Transverse colon (tissue), 4 donors: Measurements from ENCODE around the gene CACNB2. TPM values are rescaled to one million over a fixed set of nuclear protein-coding genes. Genes with fewer than 3 reads are reported as not detected.

Experiments
- DNase-seq: peaks from one replicate; pipeline ENCODE4 v3.0.0-alpha.2; 2019
- H3K27ac ChIP-seq, 4 donors: fragments of 200-600 bp; sonication (generic); 2 replicates each; pipeline ENCODE4 v1.5.1; 2016 to 2018; ENCODE audit warnings: inconsistent platforms in 4 of 4
- H3K27me3 ChIP-seq: fragments of 200-600 bp; sonication (generic); 2 replicates; pipeline ENCODE4 v1.5.1; 2017; ENCODE audit warnings: inconsistent platforms
- H3K36me3 ChIP-seq, 4 donors: fragments of 200-600 bp; sonication (generic); 2 replicates each; pipeline ENCODE4 v1.5.1; 2017 to 2019; ENCODE audit warnings: inconsistent platforms in 4 of 4
- H3K4me1 ChIP-seq, 4 donors: fragments of 200-600 bp; sonication (generic); 2 replicates each; pipeline ENCODE4 v1.5.1; 2017 to 2020; ENCODE audit warnings: inconsistent platforms in 4 of 4
- H3K4me3 ChIP-seq, 4 donors: fragments of 200-600 bp; sonication (generic); 1 replicate in 1 of 4; 2 replicates in 3 of 4; pipeline versions ENCODE4 v1.5.1 to v1.6.1; 2017 to 2019; ENCODE audit warnings: inconsistent platforms in 4 of 4
- H3K9me3 ChIP-seq, 2 donors: fragments of 200-600 bp; sonication (generic); 2 replicates each; pipeline ENCODE4 v1.5.1; 2017 to 2019; ENCODE audit warnings: inconsistent platforms in 2 of 2
- EP300 ChIP-seq: sonication (generic); formaldehyde crosslinking; IDR thresholded peaks from one replicate; pipeline ENCODE4 v1.6.1; 2017; ENCODE audit warnings: antibody characterized with exemption, low read depth
- POLR2A ChIP-seq: fragments of 450-650 bp; IDR thresholded peaks from one replicate; pipeline ENCODE4 v1.6.1; 2016; ENCODE audit warnings: antibody characterized with exemption, mild to moderate bottlenecking, moderate library complexity
- POLR2AphosphoS5 ChIP-seq, 3 donors: sonication (generic); formaldehyde crosslinking; IDR thresholded peaks; one replicate each; pipeline ENCODE4 v1.6.1; 2016; ENCODE audit warnings: antibody characterized with exemption in 3 of 3
- WGBS, 2 donors: methylation state at CpG; one replicate each; pipeline ENCODE4 v1.1.5; 2018; ENCODE audit warnings: low coverage in 1 of 2; 5-methylcytosine and 5-hydroxymethylcytosine counted together
- in situ Hi-C, 4 donors: fragments of 200-750 bp; cut with MboI; loops; one replicate each; pipeline versions ENCODE4 v1.15.0 to v1.15.1; 2017; ENCODE audit warnings: low sequenced_read_pairs in 3 of 4, low pct_ligation_motif_present in 1 of 4, low pct_unique_long_range_greater_than_20kb in 1 of 4
- intact Hi-C: fragments of 100-400 bp; cut with DNase I; formaldehyde crosslinking; loops from one replicate; pipeline ENCODE4 v1.15.1; 2023; ENCODE audit warnings: low total_unique reads
- total RNA-seq, 4 donors: library from RNA; depleted of rRNA; stranded (reverse); fragments of >200 nt; gene quantifications; one replicate each; pipeline ENCODE4 v1.1.0, GENCODE V29; 2016
- TF ChIP-seq, protein P1 (sequence below), 5 experiments: fragments of 200-600 bp in 3 of 5; fragments of 450-650 bp in 2 of 5; sonication (generic) in 3 of 5; IDR thresholded peaks; 1 replicate in 2 of 5; 2 replicates in 3 of 5; pipeline ENCODE4 v1.5.1; 2016 to 2017; ENCODE audit warnings: antibody characterized with exemption in 5 of 5, inconsistent platforms in 3 of 5, mild to moderate bottlenecking in 2 of 5, moderate library complexity in 1 of 5

Gene CACNB2
- total RNA-seq, 4 donors from 2014 or later = 16.2 to 338 (median 23.7) TPM

- intact Hi-C loops = no loop called here
- in situ Hi-C loops = no loop called here
- no peaks in the 10 kb centered on the region for H3K9me3 ChIP-seq
- TF ChIP-seq POLR2AphosphoS5 (IDR thresholded peaks at IDR 0.05) (no peak), EP300 (no peak), POLR2A (no peak)
- TF ChIP-seq, protein P1, sequence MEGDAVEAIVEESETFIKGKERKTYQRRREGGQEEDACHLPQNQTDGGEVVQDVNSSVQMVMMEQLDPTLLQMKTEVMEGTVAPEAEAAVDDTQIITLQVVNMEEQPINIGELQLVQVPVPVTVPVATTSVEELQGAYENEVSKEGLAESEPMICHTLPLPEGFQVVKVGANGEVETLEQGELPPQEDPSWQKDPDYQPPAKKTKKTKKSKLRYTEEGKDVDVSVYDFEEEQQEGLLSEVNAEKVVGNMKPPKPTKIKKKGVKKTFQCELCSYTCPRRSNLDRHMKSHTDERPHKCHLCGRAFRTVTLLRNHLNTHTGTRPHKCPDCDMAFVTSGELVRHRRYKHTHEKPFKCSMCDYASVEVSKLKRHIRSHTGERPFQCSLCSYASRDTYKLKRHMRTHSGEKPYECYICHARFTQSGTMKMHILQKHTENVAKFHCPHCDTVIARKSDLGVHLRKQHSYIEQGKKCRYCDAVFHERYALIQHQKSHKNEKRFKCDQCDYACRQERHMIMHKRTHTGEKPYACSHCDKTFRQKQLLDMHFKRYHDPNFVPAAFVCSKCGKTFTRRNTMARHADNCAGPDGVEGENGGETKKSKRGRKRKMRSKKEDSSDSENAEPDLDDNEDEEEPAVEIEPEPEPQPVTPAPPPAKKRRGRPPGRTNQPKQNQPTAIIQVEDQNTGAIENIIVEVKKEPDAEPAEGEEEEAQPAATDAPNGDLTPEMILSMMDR (IDR thresholded peaks at IDR 0.05) = no peak
- H3K4me3 ChIP-seq = no peak overlapping the region
- no peaks in the 10 kb centered on the region for H3K27me3 ChIP-seq
- no peak overlapping the region for H3K27ac ChIP-seq
- H3K36me3 ChIP-seq = no peaks in the 10 kb centered on the region
- WGBS, 2 donors = 80 to 91% methylated on average over 1 of the region's 1 CpG
- no peak for DNase-seq
- H3K4me1 ChIP-seq = peaks cover 0 to 7% (median 0%) of the 10 kb centered on the region in 4 donors
Measured at GRCh38 chr10:18332484-18332883, 192.3 kb downstream of the CACNB2 start.

DNA sequence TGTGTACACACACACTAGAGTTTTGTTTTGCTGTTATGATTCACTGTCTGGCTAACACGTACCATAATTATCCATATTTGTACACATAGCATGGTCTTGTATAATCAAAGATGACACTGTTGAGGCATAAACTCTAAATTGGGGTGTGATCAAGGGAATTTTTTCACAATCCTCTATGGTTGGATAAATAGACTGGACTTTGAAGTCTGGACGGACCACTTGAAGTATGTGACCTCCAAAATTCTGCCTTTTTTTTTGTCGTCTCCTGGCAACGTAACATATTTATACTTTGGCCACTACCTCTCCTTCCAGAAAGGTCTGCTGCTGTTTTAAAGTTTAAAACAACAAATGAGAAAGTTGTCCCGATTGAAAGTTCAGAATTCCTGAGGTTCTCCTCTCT is 193.4 kb downstream of the CACNB2 start:
- TF ChIP-seq POLR2AphosphoS5 (IDR thresholded peaks at IDR 0.05) (no peak), EP300 (no peak), POLR2A (no peak)
- TF ChIP-seq, protein P1 (IDR thresholded peaks at IDR 0.05) = no peak
- Histone ChIP-seq H3K4me1 (peaks cover 0 to 7% (median 0%) of the 10 kb centered on the region in 4 donors), H3K27ac (peak overlapping the region; percentile 0 to 47 (median 18)), H3K9me3 (no peaks in the 10 kb centered on the region), H3K27me3 (no peaks in the 10 kb centered on the region), H3K4me3 (peak overlapping the region in 1 of 4 donors; percentile 5), H3K36me3 (no peaks in the 10 kb centered on the region)
- 58 to 61% methylated on average over 5 of the region's 5 CpGs for WGBS, 2 donors
- DNase-seq = no peak
- intact Hi-C loops = no loop called here
- in situ Hi-C loops = no loop called here

DNA sequence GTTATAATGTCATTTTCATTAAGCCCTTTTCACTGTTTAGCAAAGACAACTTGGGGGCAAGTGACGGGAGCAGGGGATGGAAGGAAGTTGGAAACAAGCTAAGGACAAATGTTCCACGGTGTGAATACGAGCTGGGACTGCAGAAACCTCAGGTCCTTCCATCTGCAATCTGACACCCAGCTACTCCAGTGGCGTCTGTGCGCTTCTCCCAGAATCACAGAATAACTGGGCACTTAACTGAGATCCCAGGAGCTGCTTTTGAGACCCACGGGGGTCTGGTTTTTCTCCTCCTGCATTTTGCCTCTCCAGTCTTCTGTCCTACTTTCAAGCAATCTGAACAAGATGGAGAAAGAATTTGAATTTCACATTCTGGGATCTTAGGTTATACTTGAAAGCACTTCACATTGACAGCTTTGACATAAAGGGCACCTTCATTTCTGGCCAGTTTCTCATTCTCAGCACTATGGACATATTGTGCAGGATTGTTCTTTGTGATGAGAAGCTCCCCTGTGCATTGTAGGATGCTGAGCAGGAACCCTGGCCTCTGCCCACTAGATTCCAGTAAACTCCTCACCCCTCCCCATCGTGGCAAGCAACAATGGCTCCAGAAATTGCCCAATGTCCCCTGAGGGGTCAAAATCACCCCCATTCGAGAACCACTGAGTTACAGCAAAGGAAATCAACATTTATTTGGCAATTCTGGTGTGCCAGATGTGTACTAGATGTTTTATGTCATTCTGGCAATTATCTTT is 194.1 kb downstream of the CACNB2 start:
- Histone ChIP-seq H3K4me3 (peak overlapping the region in 1 of 4 donors; percentile 5), H3K36me3 (no peaks in the 10 kb centered on the region), H3K9me3 (no peaks in the 10 kb centered on the region), H3K27me3 (no peaks in the 10 kb centered on the region), H3K4me1 (peaks cover 0 to 7% (median 0%) of the 10 kb centered on the region in 4 donors), H3K27ac (peak overlapping the region; percentile 0 to 47 (median 18))
- intact Hi-C loops = no loop called here
- DNase-seq = no peak
- in situ Hi-C loops = no loop called here
- 58 to 60% methylated on average over 2 to 8 of the region's 8 CpGs for WGBS, 2 donors
- TF ChIP-seq, protein P1 (IDR thresholded peaks at IDR 0.05) = no peak
- TF ChIP-seq POLR2AphosphoS5 (IDR thresholded peaks at IDR 0.05) = no peak
- TF ChIP-seq EP300 = no peak
- TF ChIP-seq POLR2A = no peak

- intact Hi-C loops = no loop called here
- in situ Hi-C loops = no loop called here
- no peak for DNase-seq
- no peaks in the 10 kb centered on the region for H3K4me1 ChIP-seq
- H3K36me3 ChIP-seq = no peaks in the 10 kb centered on the region
- H3K9me3 ChIP-seq = no peaks in the 10 kb centered on the region
- TF ChIP-seq, protein P1 (IDR thresholded peaks at IDR 0.05) = no peak
- TF ChIP-seq POLR2A (no peak), POLR2AphosphoS5 (IDR thresholded peaks at IDR 0.05) (no peak), EP300 (no peak)
- 39 to 48% methylated on average over 8 to 13 of the region's 13 CpGs for WGBS, 2 donors
- peak overlapping the region; percentile 19 to 32 (median 26) for H3K27ac ChIP-seq
- H3K27me3 ChIP-seq = no peaks in the 10 kb centered on the region
- H3K4me3 ChIP-seq = peak overlapping the region in 3 of 4 donors; percentile 17 to 33 (median 25)
Measured at GRCh38 chr10:18340496-18341051, 200.3 kb downstream of the CACNB2 start.
